DMS 273 treated with DMSO at 0.1 percent for 48 hours (cell line): Measurements from ENCODE around the gene CCDC18.
"Not testable (repeated sequence)": the region's sequence is repeated elsewhere in the genome, so short reads cannot be mapped to it uniquely, and the experiment has no call there.

ENCODE experiments used
- DNase-seq: peaks from one replicate; lab custom pipeline; 2025; lab: John Stamatoyannopoulos, UW

CCDC18 gene

GRCh38 chr1:93177991-93178390, 2.5 kb upstream of the CCDC18 start:
- DNase-seq = peak; percentile 14

- no peak for DNase-seq
Measured at GRCh38 chr1:93178418-93178817, 2.1 kb upstream of the CCDC18 start.

- DNase-seq = peak; percentile 95
Measured at GRCh38 chr1:93179886-93180722, 420 bp upstream of the CCDC18 start, which contains the start of gene TMED5. Gene TMED5 (minus strand): TSS chr1:93180413. CDS start chr1:93180242, 171 bp downstream.

DNA sequence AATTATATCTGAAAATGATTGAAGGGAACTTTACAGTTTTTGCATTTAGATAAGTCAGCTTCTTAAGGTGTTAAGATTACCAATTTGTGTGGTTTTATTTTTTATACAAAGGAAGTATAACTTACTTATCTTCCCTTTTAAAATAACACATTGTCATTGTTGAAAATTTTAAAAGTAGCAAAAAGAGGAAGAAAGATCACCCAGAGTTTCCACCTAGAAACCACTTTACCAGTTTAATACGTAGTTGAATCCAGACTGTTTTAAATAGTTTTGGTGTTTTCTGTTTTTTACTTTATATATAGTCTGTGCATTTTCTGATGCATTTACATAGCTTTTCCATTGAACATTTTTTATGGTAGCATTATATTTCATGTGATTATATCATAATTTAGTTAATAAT, 6.1 kb downstream of the CCDC18 start:
- DNase-seq = no peak

DNA sequence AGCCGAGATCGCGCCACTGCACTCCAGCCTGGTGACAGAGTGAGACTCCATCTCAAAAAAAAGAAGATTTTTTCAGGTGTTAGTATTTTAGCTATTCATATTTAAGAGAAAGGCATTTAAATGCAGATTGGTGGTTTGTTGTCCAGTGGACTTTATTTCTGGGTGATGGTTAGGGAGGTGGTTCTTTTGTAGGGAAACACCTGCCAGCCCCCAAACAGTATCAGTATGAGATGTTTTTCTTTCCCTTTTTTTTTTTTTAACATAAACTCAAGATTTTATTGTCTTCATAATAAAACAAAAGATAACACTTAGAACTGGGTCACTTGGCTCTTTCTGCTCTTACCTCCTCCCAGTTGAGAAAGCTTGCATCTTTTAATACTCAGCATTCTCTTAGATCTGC, 9.9 kb downstream of the CCDC18 start:
- no peak for DNase-seq

- no peak for DNase-seq
Measured at GRCh38 chr1:93194231-93194990, 13.9 kb downstream of the CCDC18 start.

GRCh38 chr1:93196591-93196990, 16.1 kb downstream of the CCDC18 start:
- no peak for DNase-seq

DNA sequence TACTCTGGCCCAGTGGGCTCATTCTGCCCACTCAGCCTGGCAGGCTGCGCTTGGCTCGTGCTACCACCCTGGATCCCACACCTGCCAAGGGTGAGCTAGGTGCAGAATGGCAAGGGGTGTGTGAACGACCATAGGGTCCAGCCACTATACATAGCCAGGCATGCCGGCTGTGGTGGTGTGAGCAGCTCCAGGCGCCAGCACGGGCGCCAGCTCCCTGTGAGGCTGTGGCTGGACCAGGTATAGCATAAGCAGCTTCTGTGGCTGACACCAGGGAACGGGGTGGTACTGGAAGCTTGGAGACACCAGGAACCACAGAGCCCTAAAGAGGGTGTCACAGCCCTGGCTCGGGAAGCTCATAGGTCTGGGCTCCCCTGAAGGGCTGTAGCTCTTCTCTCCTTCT, 18.6 kb downstream of the CCDC18 start:
- no peak for DNase-seq

- DNase-seq = no peak
Measured at GRCh38 chr1:93200086-93200620, 19.6 kb downstream of the CCDC18 start.

DNA sequence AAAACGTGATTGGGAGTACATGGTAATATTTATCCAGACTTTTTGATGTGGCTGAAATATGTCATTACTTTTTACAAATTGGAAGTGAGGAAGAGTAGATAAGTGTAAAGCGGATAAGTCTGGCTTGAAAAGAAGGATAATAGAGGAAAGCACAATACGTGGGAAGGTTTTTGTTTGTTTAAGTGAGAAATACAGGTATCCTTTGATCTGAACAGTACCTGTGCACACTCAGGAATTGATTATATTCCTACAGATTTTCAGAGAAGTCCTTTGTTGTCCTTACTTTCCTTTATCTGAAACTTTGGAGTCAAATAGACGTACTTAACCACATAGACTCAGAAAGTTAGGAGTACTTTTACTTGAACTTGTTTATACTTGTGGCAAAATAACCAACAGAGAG, 20.2 kb downstream of the CCDC18 start:
- DNase-seq = no peak

DNA sequence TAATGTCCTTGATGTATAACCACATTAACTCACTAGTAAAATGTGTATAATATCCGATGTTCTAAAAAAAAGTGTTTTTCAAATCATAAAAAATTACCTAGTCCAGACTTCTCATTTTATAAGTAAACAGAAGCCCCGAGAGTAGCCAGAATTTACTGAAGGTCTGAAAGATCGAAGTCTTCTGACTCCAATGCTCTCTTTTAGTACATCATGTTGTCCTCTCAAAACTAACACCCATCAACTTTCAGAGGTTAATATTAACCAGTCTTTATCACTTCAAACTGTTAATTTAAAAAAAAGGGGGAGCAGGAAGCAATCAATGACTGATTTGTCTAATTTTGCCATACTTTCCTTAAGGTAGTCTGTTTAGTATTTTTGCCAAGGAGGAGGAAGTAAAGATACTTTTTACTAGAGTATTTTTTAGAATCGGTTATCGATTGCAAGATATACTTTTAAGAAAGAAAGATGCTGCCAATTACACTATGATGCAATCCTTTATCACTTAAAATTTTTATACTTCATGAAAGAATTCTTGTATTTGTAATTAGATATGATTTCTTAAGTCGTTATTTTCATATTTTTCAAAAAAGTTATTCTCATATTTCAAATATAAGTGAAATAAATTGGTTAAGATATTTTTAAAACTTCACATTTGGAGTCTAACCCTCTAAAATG, 25.5 kb downstream of the CCDC18 start:
- no peak for DNase-seq

GRCh38 chr1:93206567-93206954, 26.0 kb downstream of the CCDC18 start:
- no peak for DNase-seq

DNA sequence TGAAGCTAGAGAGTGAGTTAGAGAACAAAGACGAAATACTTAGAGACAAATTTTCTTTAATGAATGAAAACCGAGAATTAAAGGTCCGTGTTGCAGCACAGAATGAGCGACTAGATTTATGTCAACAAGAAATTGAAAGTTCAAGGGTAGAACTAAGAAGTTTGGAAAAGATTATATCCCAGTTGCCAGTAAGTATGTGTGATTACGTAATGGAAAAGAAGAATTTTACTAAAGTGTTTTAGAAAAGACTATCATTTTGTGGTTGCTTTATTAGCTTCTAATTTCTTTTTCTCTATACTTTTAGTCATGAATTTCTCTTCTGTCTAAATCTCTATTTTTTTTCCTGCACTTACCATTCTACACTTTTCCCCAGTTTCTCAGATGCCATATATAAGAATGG, 26.7 kb downstream of the CCDC18 start:
- DNase-seq = no peak

GRCh38 chr1:93215322-93215721, 34.8 kb downstream of the CCDC18 start:
- DNase-seq = no peak

DNA sequence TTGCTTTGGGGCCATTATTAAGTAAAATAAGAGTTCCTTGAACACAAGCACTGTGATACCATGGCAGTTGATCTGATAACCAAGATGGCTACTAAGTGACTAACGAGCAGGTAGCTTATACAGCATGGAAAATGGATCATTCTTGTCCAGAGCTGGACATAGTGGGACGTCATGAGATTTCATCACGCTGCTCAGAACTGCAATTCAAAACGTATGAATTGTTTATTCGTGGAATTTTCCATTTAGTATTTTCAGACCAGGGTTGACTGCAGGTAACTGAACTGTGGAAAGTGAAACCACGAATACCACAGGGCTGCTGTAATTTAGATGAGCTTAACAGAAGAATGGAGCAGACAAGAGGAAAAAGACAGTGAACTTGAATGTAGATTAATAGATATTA, 38.9 kb downstream of the CCDC18 start:
- no peak for DNase-seq

GRCh38 chr1:93220716-93221115, 40.2 kb downstream of the CCDC18 start:
- not testable (repeated sequence) for DNase-seq

- DNase-seq = no peak
Measured at GRCh38 chr1:93221913-93222312, 41.4 kb downstream of the CCDC18 start.

DNA sequence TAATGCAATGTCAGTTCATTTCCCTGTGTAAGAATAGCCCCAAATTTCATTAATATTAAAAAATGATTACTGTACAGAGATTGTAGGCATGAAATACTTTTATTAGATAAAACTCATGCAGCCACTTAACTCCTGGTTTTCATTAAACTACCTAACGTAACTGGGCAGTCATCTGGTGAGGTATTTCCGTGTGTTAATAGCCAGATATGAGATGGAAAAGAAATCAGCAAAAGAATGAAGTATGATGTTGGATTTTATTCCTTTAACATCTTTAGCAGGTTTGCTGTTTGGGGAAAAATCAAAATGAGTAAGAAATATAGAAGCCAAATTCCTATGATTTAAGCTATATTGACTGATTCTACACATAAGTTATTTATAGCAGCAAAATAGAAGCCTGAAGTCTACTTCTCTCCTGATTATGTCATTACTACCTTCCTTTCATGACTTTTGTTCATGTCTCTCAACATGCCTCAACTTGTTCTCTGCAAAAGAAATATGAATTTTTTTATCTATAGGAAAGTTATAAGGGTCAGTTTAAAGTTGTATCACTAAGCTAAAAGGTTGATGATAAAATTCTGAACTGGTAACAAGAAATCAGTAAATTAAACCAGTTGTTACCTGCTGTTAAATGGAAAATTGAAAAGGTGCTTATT, 42.6 kb downstream of the CCDC18 start:
- DNase-seq = no peak

- DNase-seq = no peak
Measured at GRCh38 chr1:93235261-93235660, 54.7 kb downstream of the CCDC18 start.

DNA sequence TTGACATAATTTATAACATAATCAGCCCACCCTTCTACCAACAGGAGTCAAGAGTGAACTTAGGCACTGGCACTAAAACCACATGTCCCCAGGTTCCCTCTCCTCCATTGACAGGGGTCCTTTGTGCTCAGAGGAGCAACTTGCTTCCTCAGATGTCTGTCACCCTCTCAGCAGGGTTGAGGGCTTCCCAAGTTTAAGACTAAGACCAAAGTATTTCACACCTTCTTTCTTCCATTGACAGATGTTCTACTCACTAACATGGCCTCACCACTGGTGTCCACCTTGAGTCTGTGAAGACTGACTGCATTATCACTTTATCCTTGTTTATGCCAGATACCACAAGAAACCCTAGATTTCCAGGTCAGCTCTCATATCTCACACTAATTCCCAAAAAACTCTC, 56.5 kb downstream of the CCDC18 start:
- DNase-seq = no peak

DNA sequence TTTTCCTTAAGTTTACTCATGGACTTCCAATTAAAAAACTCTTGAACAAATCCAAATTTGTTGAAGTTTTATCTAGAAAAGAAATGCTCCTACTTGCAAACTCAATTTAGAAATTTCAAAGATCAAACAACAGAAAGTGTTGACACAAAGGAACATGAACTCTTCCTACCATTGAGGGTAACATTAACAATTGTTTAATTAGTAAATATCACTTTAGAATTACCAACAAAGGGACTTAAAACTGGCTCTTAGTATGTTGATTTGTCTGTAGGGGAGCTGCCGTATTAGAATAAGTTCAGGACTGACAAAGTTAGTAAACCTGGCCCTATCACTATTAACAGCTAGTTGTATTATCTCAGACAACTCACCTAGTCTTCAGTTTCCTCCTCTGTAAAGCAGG, 57.9 kb downstream of the CCDC18 start:
- DNase-seq = no peak

DNA sequence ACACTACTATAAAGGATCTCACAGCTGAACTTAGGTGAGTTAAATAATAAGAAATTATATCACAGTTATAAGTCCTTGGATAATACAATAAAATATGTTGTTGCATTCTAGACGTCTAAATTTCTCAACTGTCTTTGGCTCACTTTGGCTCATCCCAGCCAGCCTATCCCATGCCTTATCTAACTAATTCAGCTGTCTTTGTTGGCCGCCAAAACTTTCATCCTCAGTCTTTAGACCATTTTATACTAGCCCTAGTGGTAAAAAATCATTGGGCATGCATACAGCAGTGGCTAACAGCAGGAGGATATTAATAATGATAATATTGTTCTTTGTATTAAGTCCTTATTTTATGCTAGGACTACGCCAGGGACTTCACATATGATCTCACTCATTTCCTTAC, 59.3 kb downstream of the CCDC18 start:
- no peak for DNase-seq
